ES-I3 (cell line): ENCODE measurements around the gene CA6.
"Not testable (repeated sequence)": the region's sequence is repeated elsewhere in the genome, so short reads cannot be mapped to it uniquely, and the experiment has no call there.

Source experiments
- H3K36me3 ChIP-seq: 2 replicates; pipeline ENCODE4 v1.6.1; 2013; ENCODE audit warnings: mild to moderate bottlenecking, low read length, control low read depth, moderate library complexity; ENCODE audit not compliant: insufficient read depth
- H3K4me1 ChIP-seq: 2 replicates; pipeline ENCODE4 v1.6.1; 2013; ENCODE audit warnings: mild to moderate bottlenecking, control low read depth, low read length; ENCODE audit not compliant: insufficient read depth
- H3K9ac ChIP-seq: 2 replicates; pipeline ENCODE4 v1.6.1; 2013; ENCODE audit warnings: low read depth, mild to moderate bottlenecking, low read length, moderate library complexity
- H3K9me3 ChIP-seq: 2 replicates; pipeline ENCODE4 v1.6.1; 2013; ENCODE audit warnings: mild to moderate bottlenecking, low read length, moderate library complexity; ENCODE audit not compliant: control insufficient read depth, insufficient read depth

CA6 gene

DNA sequence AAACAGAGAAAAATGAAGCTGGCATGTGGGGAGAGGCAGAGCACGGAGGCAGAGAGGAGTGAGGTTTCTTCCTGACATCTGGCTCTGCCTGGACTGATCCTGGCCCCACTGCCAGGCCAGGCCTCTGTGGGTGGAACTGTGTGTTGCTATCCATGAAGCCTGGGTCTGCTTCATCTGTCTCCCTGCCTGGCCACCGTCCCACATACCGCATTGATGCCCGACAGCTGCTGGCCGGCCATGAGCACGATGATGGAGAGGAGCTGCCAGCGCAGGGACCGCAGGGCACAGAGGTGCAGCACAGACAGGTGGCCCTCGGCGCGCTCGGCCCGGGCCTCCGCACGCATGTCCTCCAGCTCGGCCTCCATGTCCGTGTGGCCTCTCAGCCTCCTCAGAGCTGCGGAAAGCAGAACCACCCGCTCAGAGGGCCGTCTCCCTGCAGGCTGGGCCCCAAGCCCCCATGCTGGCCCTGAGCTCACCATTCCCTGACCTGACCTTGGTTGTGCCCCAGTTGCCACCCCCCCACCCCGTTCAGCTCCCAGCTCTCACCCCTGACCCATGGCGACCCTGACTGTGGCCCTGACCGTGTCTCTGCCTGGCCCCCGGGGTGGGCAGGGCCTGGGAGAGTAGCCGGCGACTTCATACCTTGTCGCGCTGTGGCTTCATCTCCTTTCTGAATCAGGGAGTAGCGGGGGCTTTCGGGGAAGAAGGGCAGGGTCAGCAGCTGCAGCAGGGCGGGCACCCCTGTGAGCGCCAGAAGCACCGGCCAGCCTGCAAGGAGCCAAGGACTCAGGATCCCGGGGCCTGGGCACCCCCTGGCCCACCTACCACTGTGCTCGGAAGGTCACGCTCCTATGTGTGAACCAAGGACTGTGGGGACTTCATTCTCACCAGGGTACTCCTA lies 69.1 kb downstream of the CA6 start:
- no peaks in the 10 kb centered on the region for H3K9me3 ChIP-seq
- H3K4me1 ChIP-seq = no peaks in the 10 kb centered on the region; the same call in 1 of the 2 replicates
- no peaks in the 10 kb centered on the region; the same call in 1 of the 2 replicates for H3K36me3 ChIP-seq
- H3K9ac ChIP-seq = no peak overlapping the region

- Histone ChIP-seq H3K36me3 (no peaks in the 10 kb centered on the region; the same call in 1 of the 2 replicates), H3K4me1 (no peaks in the 10 kb centered on the region), H3K9ac (no peak overlapping the region), H3K9me3 (no peaks in the 10 kb centered on the region)
Measured at GRCh38 chr1:9016455-9016854, 70.8 kb downstream of the CA6 start.

DNA sequence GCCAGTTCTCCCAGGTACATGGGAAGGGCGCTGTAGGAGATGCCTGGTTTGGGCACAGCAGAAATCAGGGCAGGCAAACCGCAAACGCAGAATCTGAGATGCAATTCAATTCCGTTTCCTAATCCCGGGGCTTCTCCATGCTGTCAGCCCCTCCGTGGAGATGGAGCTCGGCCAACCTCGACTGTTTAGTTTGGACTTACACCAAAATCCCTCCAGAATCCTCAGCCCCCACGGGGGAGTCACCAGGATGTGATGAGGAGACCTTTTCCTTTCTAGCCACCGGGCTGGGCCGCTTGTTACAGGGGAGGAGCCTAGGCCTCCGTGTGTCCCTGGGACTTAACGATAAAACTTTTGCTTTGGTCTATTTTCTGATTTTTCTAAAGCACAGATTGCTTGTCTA lies 72.7 kb downstream of the CA6 start:
- H3K36me3 ChIP-seq = no peaks in the 10 kb centered on the region; the same call in 1 of the 2 replicates
- H3K9ac ChIP-seq = no peak overlapping the region
- no peaks in the 10 kb centered on the region for H3K4me1 ChIP-seq
- no peaks in the 10 kb centered on the region for H3K9me3 ChIP-seq

- no peaks in the 10 kb centered on the region for H3K9me3 ChIP-seq
- H3K4me1 ChIP-seq = no peaks in the 10 kb centered on the region
- H3K36me3 ChIP-seq = no peaks in the 10 kb centered on the region; the same call in 1 of the 2 replicates
- no peak overlapping the region for H3K9ac ChIP-seq
Measured at GRCh38 chr1:9019896-9020295, 74.2 kb downstream of the CA6 start.

- no peak overlapping the region for H3K9ac ChIP-seq
- no peaks in the 10 kb centered on the region; the same call in 1 of the 2 replicates for H3K36me3 ChIP-seq
- H3K4me1 ChIP-seq = no peaks in the 10 kb centered on the region
- no peaks in the 10 kb centered on the region for H3K9me3 ChIP-seq
Measured at GRCh38 chr1:9020305-9020704, 74.6 kb downstream of the CA6 start.

DNA sequence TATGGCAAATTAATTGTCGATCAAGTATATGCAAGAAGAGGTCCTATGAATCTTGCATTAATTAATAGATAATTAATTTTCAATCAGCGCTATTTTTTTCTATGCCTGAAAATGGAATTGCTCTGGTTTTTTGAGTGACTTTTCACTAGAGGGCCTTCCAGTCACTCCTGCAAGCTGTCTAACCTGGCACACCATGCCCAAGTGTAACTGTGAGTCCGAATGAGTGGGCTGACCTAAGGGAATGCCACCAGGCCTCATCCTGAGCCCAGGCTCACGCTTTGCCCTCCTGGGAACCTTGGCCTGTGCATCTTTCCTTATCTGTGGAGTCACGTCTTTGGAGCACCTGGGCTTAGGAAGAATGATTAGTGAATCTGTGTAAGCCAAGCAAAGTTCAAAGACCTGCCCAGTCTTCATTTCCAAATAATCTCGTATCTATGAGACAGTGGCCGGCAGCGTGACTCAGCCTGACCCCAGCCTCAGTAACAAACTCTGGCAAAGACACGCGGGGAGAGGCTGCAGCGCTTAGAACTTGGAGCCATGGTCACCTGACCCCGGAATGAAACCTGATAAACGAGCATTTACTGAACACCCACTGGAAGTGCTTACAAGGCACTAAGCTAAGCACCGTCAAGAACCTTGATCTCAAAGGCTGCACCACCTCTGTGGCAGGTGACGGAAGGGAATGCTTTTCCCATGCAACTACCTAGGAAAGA lies 76.5 kb downstream of the CA6 start:
- not testable (repeated sequence) for H3K9me3 ChIP-seq, H3K36me3 ChIP-seq, H3K4me1 ChIP-seq, H3K9ac ChIP-seq

DNA sequence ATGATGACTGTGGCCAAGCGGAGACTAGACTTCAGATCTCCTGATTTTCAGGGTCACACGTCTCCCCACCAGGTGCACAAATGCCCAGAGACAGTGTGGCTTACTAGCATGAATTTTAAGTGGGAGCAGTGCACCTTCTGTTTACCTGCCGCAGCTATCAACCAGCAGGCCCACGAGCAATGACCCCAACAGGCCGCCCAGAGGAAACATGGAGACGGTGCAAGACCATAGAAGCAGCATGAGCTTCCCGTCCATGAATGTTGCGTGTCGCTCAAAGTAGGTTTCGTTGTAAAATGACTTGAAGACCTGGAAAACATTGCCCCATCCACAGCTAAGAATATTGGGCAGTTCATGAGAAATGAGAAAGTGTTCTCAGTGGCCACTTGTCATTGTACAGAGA lies 77.1 kb downstream of the CA6 start:
- no peaks in the 10 kb centered on the region for H3K36me3 ChIP-seq
- no peaks in the 10 kb centered on the region for H3K4me1 ChIP-seq
- no peak overlapping the region for H3K9ac ChIP-seq
- no peaks in the 10 kb centered on the region for H3K9me3 ChIP-seq
